GM12878 (cell line): ENCODE results near the gene TAAR9. TPM values are rescaled to one million over a fixed set of nuclear protein-coding genes. Genes with fewer than 3 reads are reported as not detected.
A peak's percentile ranks its signal among the peaks of the same experiment; 100 is the strongest.

ENCODE experiments used
- ATAC-seq: fragments of 200-7000 bp; cut with Tn5 transposase; 3 replicates; pipeline ENCODE4 v1.9.1; 2020; ENCODE audit warnings: mild to moderate bottlenecking, moderate library complexity
- BruUV-seq: library from RNA; stranded (reverse); fragments of 400-500 nt; replicated peaks from 2 replicates; lab custom pipeline; 2021; lab: Mats Ljungman, UMichigan
- CTCF ChIA-PET: fragments of 300-600 bp; sonication (Branson Sonifier 250); formaldehyde crosslinking; extraction: SDS; loops from one replicate; lab custom pipeline; 2021; ENCODE audit warnings: inconsistent platforms; lab: Yijun Ruan, JAX
- POLR2A ChIA-PET: fragments of 350-600 bp; formaldehyde crosslinking; extraction: SDS; loops from one replicate; lab custom pipeline; 2021; ENCODE audit warnings: inconsistent platforms; lab: Charles Lee
- RAD21 ChIA-PET: fragments of 300-600 bp; sonication (Branson Sonifier 250); formaldehyde crosslinking; loops from one replicate; lab custom pipeline; 2023; ENCODE audit warnings: antibody characterized with exemption; ENCODE audit not compliant: unreplicated experiment; lab: Charles Lee
- SMC1A ChIA-PET: fragments of 300-600 bp; sonication (Branson Sonifier 250); formaldehyde crosslinking; loops from one replicate; lab custom pipeline; 2023; ENCODE audit not compliant: unreplicated experiment, uncharacterized antibody; lab: Charles Lee
- DNase-seq: peaks from one replicate; pipeline ENCODE4 v3.0.0-alpha.2; 2011; ENCODE audit warnings: low read depth, low spot score
- FAIRE-seq: peaks from 3 replicates; lab custom pipeline; 2011; peaks lifted over from hg19 to GRCh38; lab: Jason Lieb, UNC
- H2AFZ ChIP-seq: 2 replicates; pipeline ENCODE4 v1.6.0; 2011; ENCODE audit warnings: low read depth, low read length, control low read depth; ENCODE audit not compliant: control insufficient read depth
- H3K27ac ChIP-seq: 2 replicates; pipeline ENCODE4 v1.5.1; 2011; ENCODE audit warnings: control low read depth; ENCODE audit not compliant: control insufficient read depth, insufficient read depth
- H3K27me3 ChIP-seq, 2 experiments: replicated peaks in 1 of 2; 2 replicates each; pipeline versions ENCODE4 v1.6.0 to v1.6.1; 2011; ENCODE audit warnings: low read length in 1 of 2; ENCODE audit not compliant: control insufficient read depth in 2 of 2, insufficient read depth in 2 of 2
- H3K36me3 ChIP-seq, 2 experiments: 2 replicates each; pipeline ENCODE4 v1.5.1; 2011; ENCODE audit warnings: low read length in 1 of 2; ENCODE audit not compliant: control insufficient read depth in 2 of 2, insufficient read depth in 2 of 2
- H3K4me1 ChIP-seq: 2 replicates; pipeline ENCODE4 v1.6.1; 2011; ENCODE audit warnings: mild to moderate bottlenecking, low read length, moderate library complexity, mixed read lengths; ENCODE audit not compliant: control insufficient read depth, insufficient read depth
- H3K4me2 ChIP-seq: 2 replicates; pipeline ENCODE4 v1.6.0; 2011; ENCODE audit warnings: control low read depth; ENCODE audit not compliant: control insufficient read depth, insufficient read depth
- H3K4me3 ChIP-seq: fragments of 200-600 bp; sonication (generic); 2 replicates; pipeline ENCODE4 v1.5.1; 2016
- H3K79me2 ChIP-seq: 2 replicates; pipeline ENCODE4 v1.6.0; 2011; ENCODE audit warnings: low read length; ENCODE audit not compliant: control insufficient read depth, insufficient read depth
- H3K9ac ChIP-seq: 2 replicates; pipeline ENCODE4 v1.8.0; 2011; ENCODE audit warnings: low read length, control low read depth, mixed read lengths; ENCODE audit not compliant: control insufficient read depth, insufficient read depth
- H3K9me3 ChIP-seq: replicated peaks from 3 replicates; pipeline ENCODE4 v1.5.1; 2011; ENCODE audit warnings: mild to moderate bottlenecking, low read length; ENCODE audit not compliant: control insufficient read depth, insufficient read depth
- H4K20me1 ChIP-seq: 2 replicates; pipeline ENCODE4 v1.6.0; 2011; ENCODE audit not compliant: control insufficient read depth, insufficient read depth
- ATF2 ChIP-seq: IDR thresholded peaks from 2 replicates; pipeline ENCODE4 v1.6.1; 2012; ENCODE audit warnings: low read length, inconsistent platforms
- EGR1 ChIP-seq, 2 experiments: IDR thresholded peaks; 1 replicate in 1 of 2; 2 replicates in 1 of 2; pipeline ENCODE4 v1.6.1; 2011 to 2012; ENCODE audit warnings: low read depth in 2 of 2, low read length in 2 of 2, borderline replicate concordance in 1 of 2, mild to moderate bottlenecking in 1 of 2, moderate library complexity in 1 of 2
- ELK1 ChIP-seq: IDR thresholded peaks from 2 replicates; pipeline ENCODE4 v1.6.1; 2012; ENCODE audit warnings: low read depth, low read length, improper control_type of control experiment
- EZH2 ChIP-seq: IDR thresholded peaks from 2 replicates; pipeline ENCODE4 v1.6.1; 2012; ENCODE audit warnings: low read depth, mild to moderate bottlenecking, control low read depth, inconsistent platforms, low read length, borderline replicate concordance; ENCODE audit not compliant: control insufficient read depth
- HSF1 ChIP-seq: fragments of 150-350 bp; IDR thresholded peaks from 2 replicates; pipeline ENCODE4 v1.6.1; 2014; ENCODE audit warnings: mild to moderate bottlenecking, low read depth, low read length
- KAT2A ChIP-seq: conservative IDR thresholded peaks from 2 replicates; pipeline ENCODE4 v1.6.1; 2011; ENCODE audit warnings: low read depth, low read length; ENCODE audit not compliant: control insufficient read depth
- NFXL1 ChIP-seq: fragments of 450-650 bp; IDR thresholded peaks from 2 replicates; pipeline ENCODE4 v1.6.1; 2017; ENCODE audit warnings: antibody characterized with exemption, mild to moderate bottlenecking, borderline replicate concordance
- NR2C1 ChIP-seq: fragments of 450-650 bp; IDR thresholded peaks from 2 replicates; pipeline ENCODE4 v1.6.1; 2017; ENCODE audit warnings: antibody characterized with exemption, mild to moderate bottlenecking, moderate library complexity
- PAX8 ChIP-seq: fragments of 450-650 bp; IDR thresholded peaks from 2 replicates; pipeline ENCODE4 v1.6.1; 2017; ENCODE audit warnings: mild to moderate bottlenecking, moderate library complexity
- RBBP5 ChIP-seq: fragments of 200-600 bp; sonication (generic); conservative IDR thresholded peaks from 2 replicates; pipeline ENCODE4 v1.6.1; 2016
- TCF3 ChIP-seq: IDR thresholded peaks from 2 replicates; pipeline ENCODE4 v1.6.1; 2012; ENCODE audit warnings: low read depth, mild to moderate bottlenecking, low read length, borderline replicate concordance; ENCODE audit not compliant: insufficient read depth
- WRNIP1 ChIP-seq: IDR thresholded peaks from 2 replicates; pipeline ENCODE4 v1.6.1; 2011; ENCODE audit warnings: low read depth, low read length, improper control_type of control experiment, borderline replicate concordance
- ZBTB11 ChIP-seq: fragments of 450-650 bp; formaldehyde crosslinking; IDR thresholded peaks from 2 replicates; pipeline ENCODE4 v1.5.0; 2022; ENCODE audit warnings: mild to moderate bottlenecking, missing genetic modification characterization
- WGBS: methylation state at CpG from one replicate; pipeline ENCODE4 v1.1.6; 2016; ENCODE audit warnings: low lambda C conversion rate; ENCODE audit not compliant: insufficient replicate concordance, insufficient coverage; ENCODE audit errors: missing lambda C conversion rate; 5-methylcytosine and 5-hydroxymethylcytosine counted together
- in situ Hi-C: fragments of 300-500 bp; cut with MboI; formaldehyde crosslinking; loops from 9 replicates; pipeline ENCODE4 v1.14.3; 2018; ENCODE audit warnings: mixed read lengths
- intact Hi-C: fragments of 100-400 bp; cut with micrococcal nuclease; formaldehyde crosslinking; loops from one replicate; pipeline ENCODE4 v1.14.2; 2022; ENCODE audit not compliant: unreplicated experiment
- polyA plus RNA-seq, 11 experiments: library from polyadenylated mRNA; depleted of rRNA in 4 of 11; unstranded in 6 of 11; stranded (reverse) in 5 of 11; fragments of >200 nt; fragmentation: Nextera tagmentation in 4 of 11; fragmentation: Illumina TruSeq in 1 of 11; extraction: Ambion mirVana in 4 of 11; extraction: Trizol in 1 of 11; gene quantifications; 1 replicate in 1 of 11; 2 replicates in 10 of 11; pipeline versions ENCODE4 v1.2.1 to v1.2.3, GENCODE V29; 2011 to 2016; ENCODE audit warnings: inconsistent platforms in 2 of 11, missing spikeins in 2 of 11, low read depth in 1 of 11
- total RNA-seq, 4 experiments: library from RNA; depleted of rRNA in 3 of 4; stranded (reverse); fragments of >200 nt in 3 of 4; fragmentation: Illumina TruSeq in 1 of 4; extraction: Trizol in 1 of 4; gene quantifications; 2 replicates each; pipeline versions ENCODE4 v1.2.1 to v1.2.3, GENCODE V29; 2013 to 2021

The TAAR9 gene
- total and polyA plus RNA-seq, 10 of the 15 experiments (the other 5 are each of a cell fraction or from before 2014, with no cell fraction given): not detected

- peak; percentile 91 for ATAC-seq
- H3K27ac ChIP-seq: peak within 1 kb of the TSS; percentile 63
- 1% methylated on average over 51 of the region's 67 CpGs for WGBS
- BruUV-seq: TSS peak; percentile 54
- no peak for FAIRE-seq
- DNase-seq: peak; percentile 48
- SMC1A ChIA-PET: interaction anchor here (0.6 to 1.7 kb wide), 8 partner anchors 11 to 233 kb away, joined by 3 to 25 read pairs (median 5); no protein-coding TSS in a partner anchor
- no peaks in the 10 kb centered on the region for H3K27me3 ChIP-seq
- RAD21 ChIA-PET: interaction anchor here (0.6 to 1.8 kb wide), 15 partner anchors 12 to 309 kb away, joined by 3 to 26 read pairs (median 3); partner anchors contain the start of gene RPS12
- H3K9me3 ChIP-seq: no peaks in the 10 kb centered on the region
- peaks cover 6% of the 10 kb centered on the region for H3K4me1 ChIP-seq
- intact Hi-C loops: loop anchor here (2.0 to 10.0 kb wide), 4 partner anchors 14 to 1442 kb away; partner anchors contain the start of genes RPS12 and TBPL1
- in situ Hi-C loops: no loop called here
- peaks cover 0 to under 1% of the 10 kb centered on the region in 2 experiments; a peak in 1 of 4 replicates for H3K36me3 ChIP-seq
- H4K20me1 ChIP-seq: no peaks in the 10 kb centered on the region
- peak within 1 kb of the TSS; percentile 61 for H3K4me3 ChIP-seq
- H3K9ac ChIP-seq: peak within 1 kb of the TSS; percentile 51
- H3K79me2 ChIP-seq: peaks cover 52% of the 10 kb centered on the region
- H2AFZ ChIP-seq: peak within 1 kb of the TSS; percentile 82
- peak within 1 kb of the TSS; percentile 89 for H3K4me2 ChIP-seq
- CTCF ChIA-PET: interaction anchor here (0.7 to 1.7 kb wide), 10 partner anchors 10 to 233 kb away, joined by 3 to 13 read pairs (median 4); no protein-coding TSS in a partner anchor
- POLR2A ChIA-PET: interaction anchor here (1.0 to 2.7 kb wide), 6 partner anchors 13 to 302 kb away, joined by 3 to 25 read pairs (median 4); no protein-coding TSS in a partner anchor
- TF ChIP-seq EGR1 (IDR thresholded peaks at IDR 0.05; ENCODE audit: borderline replicate concordance in 1 of 2, low read depth in 2 of 2, low read length in 2 of 2) (0 out of 3 replicates have a peak, but pooled peaks of 1 of the 2 experiments have one; percentile 31), HSF1 (no peak), NR2C1 (no peak), PAX8 (no peak), ELK1 (peak; percentile 40; the same call in 1 of the 2 replicates), ZBTB11 (no peak), TCF3 (no peak), RBBP5 (no peak), WRNIP1 (no peak), ATF2 (no peak), NFXL1 (no peak), EZH2 (no peak), KAT2A (no peak)
These were observed 25.1 kb upstream of the TAAR9 start, which contains the start of gene STX7 for GRCh38 chr6:132512638-132513632. TSS of gene STX7 (minus strand) at chr6:132513116. CDS start at chr6:132503530, 9,586 bp downstream.
